Measurements from ENCODE around the gene HAT1. TPM values are rescaled to one million over a fixed set of nuclear protein-coding genes. Genes with fewer than 3 reads are reported as not detected.

Gene HAT1
- total RNA-seq, 1 donor from 2014 or later: 33.8 TPM

- no peak for DNase-seq (ENCODE audit: low spot score in 2 of 2, unreplicated experiment in 2 of 2)
- no peak for TF ChIP-seq CTCF (IDR thresholded peaks at IDR 0.05; ENCODE audit: unreplicated experiment)
- Mint-ChIP-seq H3K4me1 (no peaks in the 10 kb centered on the region), H3K27me3 (ENCODE audit: low read depth) (no peaks in the 10 kb centered on the region), H3K36me3 (peaks cover 13% of the 10 kb centered on the region), H3K27ac (no peak overlapping the region), H3K9me3 (no peaks in the 10 kb centered on the region), H3K4me3 (no peak overlapping the region)
Observed at GRCh38 chr2:171965238-171965637, 43.0 kb downstream of the HAT1 start.

GRCh38 chr2:171965661-171966060, 43.4 kb downstream of the HAT1 start:
- no peak overlapping the region for H3K27ac Mint-ChIP-seq
- H3K27me3 Mint-ChIP-seq (ENCODE audit: low read depth): no peaks in the 10 kb centered on the region
- H3K36me3 Mint-ChIP-seq: peaks cover 13% of the 10 kb centered on the region
- H3K4me3 Mint-ChIP-seq: no peak overlapping the region
- TF ChIP-seq CTCF (IDR thresholded peaks at IDR 0.05; ENCODE audit: unreplicated experiment): no peak
- no peaks in the 10 kb centered on the region for H3K4me1 Mint-ChIP-seq
- no peak for DNase-seq (ENCODE audit: low spot score in 2 of 2, unreplicated experiment in 2 of 2)
- H3K9me3 Mint-ChIP-seq: no peaks in the 10 kb centered on the region

GRCh38 chr2:171966235-171966634, 44.0 kb downstream of the HAT1 start:
- Mint-ChIP-seq H3K27ac (no peak overlapping the region), H3K4me3 (no peak overlapping the region), H3K36me3 (peaks cover 15% of the 10 kb centered on the region), H3K4me1 (no peaks in the 10 kb centered on the region), H3K9me3 (no peaks in the 10 kb centered on the region), H3K27me3 (ENCODE audit: low read depth) (no peaks in the 10 kb centered on the region)
- TF ChIP-seq CTCF (IDR thresholded peaks at IDR 0.05; ENCODE audit: unreplicated experiment): no peak
- no peak for DNase-seq (ENCODE audit: low spot score in 2 of 2, unreplicated experiment in 2 of 2)

GRCh38 chr2:171966688-171967087, 44.4 kb downstream of the HAT1 start:
- peaks cover 18% of the 10 kb centered on the region for H3K36me3 Mint-ChIP-seq
- H3K9me3 Mint-ChIP-seq: no peaks in the 10 kb centered on the region
- TF ChIP-seq CTCF (IDR thresholded peaks at IDR 0.05; ENCODE audit: unreplicated experiment): no peak
- H3K27me3 Mint-ChIP-seq (ENCODE audit: low read depth): no peaks in the 10 kb centered on the region
- H3K4me3 Mint-ChIP-seq: no peak overlapping the region
- no peak for DNase-seq (ENCODE audit: low spot score in 2 of 2, unreplicated experiment in 2 of 2)
- no peak overlapping the region for H3K27ac Mint-ChIP-seq
- H3K4me1 Mint-ChIP-seq: no peaks in the 10 kb centered on the region

GRCh38 chr2:171968509-171968908, 46.2 kb downstream of the HAT1 start:
- TF ChIP-seq CTCF (IDR thresholded peaks at IDR 0.05; ENCODE audit: unreplicated experiment): no peak
- H3K36me3 Mint-ChIP-seq: peaks cover 27% of the 10 kb centered on the region
- H3K4me3 Mint-ChIP-seq: no peak overlapping the region
- DNase-seq (ENCODE audit: low spot score in 2 of 2, unreplicated experiment in 2 of 2): no peak
- H3K27ac Mint-ChIP-seq: no peak overlapping the region
- H3K9me3 Mint-ChIP-seq: no peaks in the 10 kb centered on the region
- no peaks in the 10 kb centered on the region for H3K27me3 Mint-ChIP-seq (ENCODE audit: low read depth)
- H3K4me1 Mint-ChIP-seq: no peaks in the 10 kb centered on the region

GRCh38 chr2:171972329-171972982, 50.2 kb downstream of the HAT1 start:
- Mint-ChIP-seq H3K9me3 (peaks cover 4% of the 10 kb centered on the region), H3K27me3 (ENCODE audit: low read depth) (no peaks in the 10 kb centered on the region), H3K27ac (no peak overlapping the region)

More at GRCh38 chr2:171972329-171972982, 50.2 kb downstream of the HAT1 start:
- Mint-ChIP-seq H3K4me3 (no peak overlapping the region), H3K4me1 (no peaks in the 10 kb centered on the region), H3K36me3 (peaks cover 37% of the 10 kb centered on the region)
- TF ChIP-seq CTCF (IDR thresholded peaks at IDR 0.05; ENCODE audit: unreplicated experiment): no peak
- no peak for DNase-seq (ENCODE audit: low spot score in 2 of 2, unreplicated experiment in 2 of 2)
